Measurements from ENCODE around the gene TRPM2. TPM values are rescaled to one million over a fixed set of nuclear protein-coding genes. Genes with fewer than 3 reads are reported as not detected.

The TRPM2 gene
- total RNA-seq, 1 experiment from 2014 or later, result 11.0 TPM

GRCh38 chr21:44405091-44405947, 51.9 kb downstream of the TRPM2 start:
- no peaks in the 10 kb centered on the region for H3K4me1 Mint-ChIP-seq (ENCODE audit: insufficient read depth, unreplicated experiment)
- DNase-seq (ENCODE audit: unreplicated experiment), result no peak
- H3K36me3 Mint-ChIP-seq (ENCODE audit: insufficient read depth, unreplicated experiment), result peaks cover 16% of the 10 kb centered on the region
- H3K27ac Mint-ChIP-seq (ENCODE audit: low read depth, unreplicated experiment), result no peak overlapping the region
- ChIA-PET CTCF (no interaction called here), POLR2A (no interaction called here)
- H3K9me3 Mint-ChIP-seq (ENCODE audit: unreplicated experiment), result peaks cover 22% of the 10 kb centered on the region
- TF ChIP-seq CTCF (IDR thresholded peaks at IDR 0.05; ENCODE audit: unreplicated experiment), result no peak
- BruUV-seq (replicated peaks), result no TSS peak
- H3K27me3 Mint-ChIP-seq (ENCODE audit: insufficient read depth, unreplicated experiment), result no peaks in the 10 kb centered on the region
- intact Hi-C loops (cut with micrococcal nuclease), result no loop called here
- H3K4me3 Mint-ChIP-seq (ENCODE audit: unreplicated experiment), result no peak overlapping the region

- no peak for TF ChIP-seq CTCF (IDR thresholded peaks at IDR 0.05; ENCODE audit: unreplicated experiment)
- CTCF ChIA-PET, result no interaction called here
Measured at GRCh38 chr21:44405948-44406872, 52.8 kb downstream of the TRPM2 start.

GRCh38 chr21:44406953-44407352, 53.5 kb downstream of the TRPM2 start:
- CTCF ChIA-PET, result no interaction called here
- H3K27me3 Mint-ChIP-seq (ENCODE audit: insufficient read depth, unreplicated experiment), result no peaks in the 10 kb centered on the region
- TF ChIP-seq CTCF (IDR thresholded peaks at IDR 0.05; ENCODE audit: unreplicated experiment), result no peak
- H3K36me3 Mint-ChIP-seq (ENCODE audit: insufficient read depth, unreplicated experiment), result peaks cover 16% of the 10 kb centered on the region
- DNase-seq (ENCODE audit: unreplicated experiment), result no peak
- POLR2A ChIA-PET, result no interaction called here
- BruUV-seq (replicated peaks), result no TSS peak
- H3K4me3 Mint-ChIP-seq (ENCODE audit: unreplicated experiment), result no peak overlapping the region
- H3K27ac Mint-ChIP-seq (ENCODE audit: low read depth, unreplicated experiment), result no peak overlapping the region
- peaks cover 16% of the 10 kb centered on the region for H3K9me3 Mint-ChIP-seq (ENCODE audit: unreplicated experiment)
- H3K4me1 Mint-ChIP-seq (ENCODE audit: insufficient read depth, unreplicated experiment), result no peaks in the 10 kb centered on the region
- intact Hi-C loops (cut with micrococcal nuclease), result no loop called here

More at GRCh38 chr21:44405948-44406872, 52.8 kb downstream of the TRPM2 start:
- Mint-ChIP-seq H3K4me3 (ENCODE audit: unreplicated experiment) (no peak overlapping the region), H3K4me1 (ENCODE audit: insufficient read depth, unreplicated experiment) (no peaks in the 10 kb centered on the region), H3K27me3 (ENCODE audit: insufficient read depth, unreplicated experiment) (no peaks in the 10 kb centered on the region), H3K27ac (ENCODE audit: low read depth, unreplicated experiment) (no peak overlapping the region), H3K9me3 (ENCODE audit: unreplicated experiment) (peaks cover 22% of the 10 kb centered on the region), H3K36me3 (ENCODE audit: insufficient read depth, unreplicated experiment) (peaks cover 16% of the 10 kb centered on the region)
- no peak for DNase-seq (ENCODE audit: unreplicated experiment)
- intact Hi-C loops (cut with micrococcal nuclease), result no loop called here
- no TSS peak for BruUV-seq (replicated peaks)
- POLR2A ChIA-PET, result no interaction called here

- H3K4me1 Mint-ChIP-seq (ENCODE audit: insufficient read depth, unreplicated experiment), result no peaks in the 10 kb centered on the region
- H3K9me3 Mint-ChIP-seq (ENCODE audit: unreplicated experiment), result peaks cover 15% of the 10 kb centered on the region
- DNase-seq (ENCODE audit: unreplicated experiment), result no peak
- no peak overlapping the region for H3K27ac Mint-ChIP-seq (ENCODE audit: low read depth, unreplicated experiment)
- POLR2A ChIA-PET, result no interaction called here
- CTCF ChIA-PET, result no interaction called here
- no peaks in the 10 kb centered on the region for H3K27me3 Mint-ChIP-seq (ENCODE audit: insufficient read depth, unreplicated experiment)
- intact Hi-C loops (cut with micrococcal nuclease), result no loop called here
- no peak for TF ChIP-seq CTCF (IDR thresholded peaks at IDR 0.05; ENCODE audit: unreplicated experiment)
- BruUV-seq (replicated peaks), result no TSS peak
- no peak overlapping the region for H3K4me3 Mint-ChIP-seq (ENCODE audit: unreplicated experiment)
- H3K36me3 Mint-ChIP-seq (ENCODE audit: insufficient read depth, unreplicated experiment), result peaks cover 16% of the 10 kb centered on the region
Measured at GRCh38 chr21:44407493-44407892, 54.1 kb downstream of the TRPM2 start.

Measured in MCF 10A (cell line).